ENCODE data around the gene RPL37. TPM values are rescaled to one million over a fixed set of nuclear protein-coding genes. Genes with fewer than 3 reads are reported as not detected.

RPL37 gene
- total RNA-seq, 1 donor from 2014 or later: 1,223 TPM

GRCh38 chr5:40832345-40832744 lies 2.7 kb downstream of the RPL37 start:
- Mint-ChIP-seq H3K9me3 (ENCODE audit: unreplicated experiment) (no peaks in the 10 kb centered on the region), H3K27ac (ENCODE audit: unreplicated experiment) (peak overlapping the region; percentile 98), H3K4me1 (ENCODE audit: unreplicated experiment) (peaks cover 40% of the 10 kb centered on the region), H3K27me3 (ENCODE audit: unreplicated experiment) (no peaks in the 10 kb centered on the region), H3K4me3 (ENCODE audit: unreplicated experiment) (peak overlapping the region; percentile 98), H3K36me3 (ENCODE audit: unreplicated experiment) (peaks cover 55% of the 10 kb centered on the region)
- DNase-seq (ENCODE audit: extremely low spot score, unreplicated experiment): no peak
- TF ChIP-seq, protein P1, sequence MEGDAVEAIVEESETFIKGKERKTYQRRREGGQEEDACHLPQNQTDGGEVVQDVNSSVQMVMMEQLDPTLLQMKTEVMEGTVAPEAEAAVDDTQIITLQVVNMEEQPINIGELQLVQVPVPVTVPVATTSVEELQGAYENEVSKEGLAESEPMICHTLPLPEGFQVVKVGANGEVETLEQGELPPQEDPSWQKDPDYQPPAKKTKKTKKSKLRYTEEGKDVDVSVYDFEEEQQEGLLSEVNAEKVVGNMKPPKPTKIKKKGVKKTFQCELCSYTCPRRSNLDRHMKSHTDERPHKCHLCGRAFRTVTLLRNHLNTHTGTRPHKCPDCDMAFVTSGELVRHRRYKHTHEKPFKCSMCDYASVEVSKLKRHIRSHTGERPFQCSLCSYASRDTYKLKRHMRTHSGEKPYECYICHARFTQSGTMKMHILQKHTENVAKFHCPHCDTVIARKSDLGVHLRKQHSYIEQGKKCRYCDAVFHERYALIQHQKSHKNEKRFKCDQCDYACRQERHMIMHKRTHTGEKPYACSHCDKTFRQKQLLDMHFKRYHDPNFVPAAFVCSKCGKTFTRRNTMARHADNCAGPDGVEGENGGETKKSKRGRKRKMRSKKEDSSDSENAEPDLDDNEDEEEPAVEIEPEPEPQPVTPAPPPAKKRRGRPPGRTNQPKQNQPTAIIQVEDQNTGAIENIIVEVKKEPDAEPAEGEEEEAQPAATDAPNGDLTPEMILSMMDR (IDR thresholded peaks at IDR 0.05): no peak

- Mint-ChIP-seq H3K27me3 (ENCODE audit: unreplicated experiment) (no peaks in the 10 kb centered on the region), H3K4me3 (ENCODE audit: unreplicated experiment) (no peak overlapping the region), H3K36me3 (ENCODE audit: unreplicated experiment) (peaks cover 62% of the 10 kb centered on the region), H3K4me1 (ENCODE audit: unreplicated experiment) (peaks cover 40% of the 10 kb centered on the region), H3K9me3 (ENCODE audit: unreplicated experiment) (no peaks in the 10 kb centered on the region), H3K27ac (ENCODE audit: unreplicated experiment) (peak overlapping the region; percentile 7)
- DNase-seq (ENCODE audit: extremely low spot score, unreplicated experiment): no peak
- TF ChIP-seq, protein P1 (IDR thresholded peaks at IDR 0.05): no peak
Measured at GRCh38 chr5:40831346-40832210, 3.4 kb downstream of the RPL37 start.

- H3K27ac Mint-ChIP-seq (ENCODE audit: unreplicated experiment): no peak overlapping the region
- peaks cover 62% of the 10 kb centered on the region for H3K36me3 Mint-ChIP-seq (ENCODE audit: unreplicated experiment)
- H3K4me1 Mint-ChIP-seq (ENCODE audit: unreplicated experiment): peaks cover 30% of the 10 kb centered on the region
- DNase-seq (ENCODE audit: extremely low spot score, unreplicated experiment): no peak
- no peaks in the 10 kb centered on the region for H3K9me3 Mint-ChIP-seq (ENCODE audit: unreplicated experiment)
- TF ChIP-seq, protein P1 (IDR thresholded peaks at IDR 0.05): no peak
- H3K4me3 Mint-ChIP-seq (ENCODE audit: unreplicated experiment): no peak overlapping the region
- no peaks in the 10 kb centered on the region for H3K27me3 Mint-ChIP-seq (ENCODE audit: unreplicated experiment)
Measured at GRCh38 chr5:40829748-40830533, 5.1 kb downstream of the RPL37 start.

- TF ChIP-seq, protein P1 (IDR thresholded peaks at IDR 0.05): no peak
- Mint-ChIP-seq H3K27ac (ENCODE audit: unreplicated experiment) (no peak overlapping the region), H3K9me3 (ENCODE audit: unreplicated experiment) (no peaks in the 10 kb centered on the region), H3K36me3 (ENCODE audit: unreplicated experiment) (peaks cover 56% of the 10 kb centered on the region), H3K4me1 (ENCODE audit: unreplicated experiment) (peaks cover 24% of the 10 kb centered on the region), H3K27me3 (ENCODE audit: unreplicated experiment) (no peaks in the 10 kb centered on the region), H3K4me3 (ENCODE audit: unreplicated experiment) (no peak overlapping the region)
- DNase-seq (ENCODE audit: extremely low spot score, unreplicated experiment): no peak
Measured at GRCh38 chr5:40828690-40829661, 6.0 kb downstream of the RPL37 start.

Measured in osteocyte (in vitro differentiated cells).